Sigmoid colon (tissue), 7 donors: Measurements from ENCODE around the gene TFEC. TPM values are rescaled to one million over a fixed set of nuclear protein-coding genes. Genes with fewer than 3 reads are reported as not detected.

Experiments used
- DNase-seq: peaks from one replicate; pipeline ENCODE4 v3.0.0-alpha.2; 2019
- H3K27ac ChIP-seq, 4 donors: fragments of 200-600 bp; sonication (generic); one replicate each; pipeline ENCODE4 v1.5.1; 2016 to 2019; ENCODE audit warnings: mild to moderate bottlenecking in 1 of 4
- H3K27me3 ChIP-seq, 3 donors: fragments of 200-600 bp; sonication (generic); one replicate each; pipeline ENCODE4 v1.5.1; 2019; ENCODE audit warnings: mild to moderate bottlenecking in 1 of 3
- H3K36me3 ChIP-seq, 4 donors: fragments of 200-600 bp; sonication (generic); one replicate each; pipeline ENCODE4 v1.5.1; 2016 to 2019
- H3K4me1 ChIP-seq, 4 donors: fragments of 200-600 bp; sonication (generic); one replicate each; pipeline ENCODE4 v1.5.1; 2017 to 2019
- H3K4me3 ChIP-seq, 4 donors: fragments of 200-600 bp; sonication (generic); one replicate each; pipeline ENCODE4 v1.5.1; 2017 to 2019; ENCODE audit warnings: mild to moderate bottlenecking in 2 of 4, moderate library complexity in 1 of 4
- H3K9me3 ChIP-seq, 4 donors: fragments of 200-600 bp in 3 of 4; sonication (generic) in 3 of 4; one replicate each; pipeline versions ENCODE4 v1.5.1 to v1.6.1; 2013 to 2019
- EP300 ChIP-seq, 4 donors: sonication (generic); formaldehyde crosslinking; IDR thresholded peaks; one replicate each; pipeline ENCODE4 v1.6.1; 2017; ENCODE audit warnings: antibody characterized with exemption in 4 of 4
- POLR2A ChIP-seq, 2 donors: fragments of 450-650 bp; IDR thresholded peaks; one replicate each; pipeline ENCODE4 v1.6.1; 2016; ENCODE audit warnings: antibody characterized with exemption in 2 of 2, mild to moderate bottlenecking in 2 of 2, moderate library complexity in 2 of 2
- POLR2AphosphoS5 ChIP-seq, 4 donors: sonication (generic); formaldehyde crosslinking; IDR thresholded peaks; one replicate each; pipeline ENCODE4 v1.6.1; 2017; ENCODE audit warnings: antibody characterized with exemption in 4 of 4
- WGBS, 2 donors: extraction: QIAGEN DNeasy Blood & Tissue Kit; methylation state at CpG; one replicate each; pipeline ENCODE4 v1.1.7; 2013; 5-methylcytosine and 5-hydroxymethylcytosine counted together
- intact Hi-C: fragments of 100-400 bp; cut with DNase I; formaldehyde crosslinking; loops from one replicate; pipeline ENCODE4 v1.15.1; 2023
- polyA plus RNA-seq, 3 donors: library from polyadenylated mRNA; stranded (reverse); fragments of 200-250 nt; gene quantifications; one replicate each; pipeline ENCODE4 v1.2.3, GENCODE V29; 2013
- total RNA-seq, 4 donors: library from RNA; depleted of rRNA; stranded (reverse); fragments of >200 nt; gene quantifications; one replicate each; pipeline ENCODE4 v1.1.0, GENCODE V29; 2016
- TF ChIP-seq, protein P1 (sequence below), 4 experiments: fragments of 450-650 bp in 3 of 4; fragments of 200-600 bp in 1 of 4; IDR thresholded peaks; one replicate each; pipeline ENCODE4 v1.5.1; 2016 to 2019; ENCODE audit warnings: antibody characterized with exemption in 4 of 4, mild to moderate bottlenecking in 3 of 4, moderate library complexity in 2 of 4
- donor health status: healthy with polysubstance abuse.
- donor health status: Bipolar disorder and iron deficiency.
- donor health status: healthy.

Gene TFEC
- total and polyA plus RNA-seq, 7 donors = 2.0 to 9.1 (median 4.3) TPM

DNA sequence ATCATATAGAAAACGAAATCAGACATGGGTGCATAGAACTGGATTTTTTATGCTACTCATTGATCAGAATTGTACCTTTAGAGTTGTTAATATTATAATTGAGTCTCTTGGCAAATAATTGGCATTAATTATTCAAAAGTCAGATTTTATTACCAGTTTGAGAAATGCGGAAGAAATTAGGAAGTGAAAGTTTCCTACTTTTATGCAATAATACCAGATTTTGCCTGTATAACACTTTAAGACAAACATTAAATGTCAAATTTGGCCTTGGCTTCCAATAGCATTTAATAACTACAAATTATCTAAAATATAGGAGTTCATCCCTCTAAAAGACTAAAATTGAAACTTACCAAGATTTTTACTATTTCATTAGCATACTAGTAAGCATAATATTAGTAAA is 6.8 kb upstream of the TFEC start:
- WGBS, 2 donors = 85% methylated on average over 2 of the region's 2 CpGs
- TF ChIP-seq EP300 (IDR thresholded peaks at IDR 0.05) = no peak
- no peaks in the 10 kb centered on the region for H3K27me3 ChIP-seq
- intact Hi-C loops = no loop called here
- no peaks in the 10 kb centered on the region for H3K9me3 ChIP-seq
- no peak overlapping the region for H3K4me3 ChIP-seq
- H3K27ac ChIP-seq = no peak overlapping the region
- no peaks in the 10 kb centered on the region for H3K4me1 ChIP-seq
- no peaks in the 10 kb centered on the region for H3K36me3 ChIP-seq
- no peak for DNase-seq

DNA sequence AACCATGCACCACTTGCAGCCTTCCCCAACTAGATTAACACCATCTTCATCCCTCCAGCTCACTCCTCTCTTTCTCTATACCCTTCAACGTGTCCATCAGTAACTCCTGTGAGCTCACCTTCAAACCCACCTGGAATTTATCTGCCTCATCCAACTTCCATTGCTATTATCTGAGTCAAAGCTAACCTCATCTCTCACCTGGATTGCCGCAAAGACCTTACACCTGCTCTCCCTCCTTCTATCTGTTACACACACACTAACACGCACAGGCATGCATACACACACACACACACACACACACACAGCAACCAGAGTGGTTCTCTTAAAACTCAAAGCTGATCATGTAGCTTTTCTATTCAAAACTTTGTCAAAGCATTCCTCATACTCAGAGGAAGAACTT is 3.8 kb upstream of the TFEC start:
- 73 to 88% methylated on average over 3 of the region's 3 CpGs for WGBS, 2 donors
- Histone ChIP-seq H3K4me3 (no peak overlapping the region), H3K27ac (no peak overlapping the region), H3K36me3 (no peaks in the 10 kb centered on the region), H3K27me3 (no peaks in the 10 kb centered on the region), H3K4me1 (no peaks in the 10 kb centered on the region), H3K9me3 (no peaks in the 10 kb centered on the region)
- TF ChIP-seq POLR2AphosphoS5 (IDR thresholded peaks at IDR 0.05) = no peak
- TF ChIP-seq, protein P1, sequence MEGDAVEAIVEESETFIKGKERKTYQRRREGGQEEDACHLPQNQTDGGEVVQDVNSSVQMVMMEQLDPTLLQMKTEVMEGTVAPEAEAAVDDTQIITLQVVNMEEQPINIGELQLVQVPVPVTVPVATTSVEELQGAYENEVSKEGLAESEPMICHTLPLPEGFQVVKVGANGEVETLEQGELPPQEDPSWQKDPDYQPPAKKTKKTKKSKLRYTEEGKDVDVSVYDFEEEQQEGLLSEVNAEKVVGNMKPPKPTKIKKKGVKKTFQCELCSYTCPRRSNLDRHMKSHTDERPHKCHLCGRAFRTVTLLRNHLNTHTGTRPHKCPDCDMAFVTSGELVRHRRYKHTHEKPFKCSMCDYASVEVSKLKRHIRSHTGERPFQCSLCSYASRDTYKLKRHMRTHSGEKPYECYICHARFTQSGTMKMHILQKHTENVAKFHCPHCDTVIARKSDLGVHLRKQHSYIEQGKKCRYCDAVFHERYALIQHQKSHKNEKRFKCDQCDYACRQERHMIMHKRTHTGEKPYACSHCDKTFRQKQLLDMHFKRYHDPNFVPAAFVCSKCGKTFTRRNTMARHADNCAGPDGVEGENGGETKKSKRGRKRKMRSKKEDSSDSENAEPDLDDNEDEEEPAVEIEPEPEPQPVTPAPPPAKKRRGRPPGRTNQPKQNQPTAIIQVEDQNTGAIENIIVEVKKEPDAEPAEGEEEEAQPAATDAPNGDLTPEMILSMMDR (IDR thresholded peaks at IDR 0.05) = no peak
- TF ChIP-seq POLR2A (IDR thresholded peaks at IDR 0.05) = no peak
- TF ChIP-seq EP300 (IDR thresholded peaks at IDR 0.05) = no peak
- intact Hi-C loops = no loop called here
- DNase-seq = no peak

DNA sequence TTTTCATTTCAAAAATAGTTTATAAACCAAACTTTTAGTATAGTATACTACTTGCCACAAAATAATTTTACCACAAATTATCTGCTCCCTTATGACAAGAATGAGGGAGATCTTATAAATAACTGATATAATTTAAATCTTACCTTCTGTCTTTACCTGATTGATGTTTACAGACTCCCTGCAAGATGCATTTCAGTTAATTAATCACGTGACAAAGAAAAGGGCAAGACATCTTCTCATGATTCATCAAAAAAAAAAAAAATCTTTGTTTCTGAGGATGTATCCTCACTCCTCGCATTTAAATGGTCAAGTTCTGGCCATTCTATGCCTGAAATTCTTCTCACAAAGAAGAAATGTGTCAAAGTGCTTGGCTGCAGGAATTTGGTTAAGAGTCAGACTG is 2.3 kb upstream of the TFEC start:
- no peak for TF ChIP-seq POLR2AphosphoS5 (IDR thresholded peaks at IDR 0.05)
- TF ChIP-seq, protein P1 (IDR thresholded peaks at IDR 0.05) = no peak
- no peak for TF ChIP-seq EP300 (IDR thresholded peaks at IDR 0.05)
- TF ChIP-seq POLR2A (IDR thresholded peaks at IDR 0.05) = no peak
- no peak overlapping the region for H3K27ac ChIP-seq
- H3K4me1 ChIP-seq = no peaks in the 10 kb centered on the region
- 81 to 87% methylated on average over 2 of the region's 2 CpGs for WGBS, 2 donors
- no peak overlapping the region for H3K4me3 ChIP-seq
- H3K36me3 ChIP-seq = no peaks in the 10 kb centered on the region
- intact Hi-C loops = no loop called here
- no peaks in the 10 kb centered on the region for H3K27me3 ChIP-seq
- no peaks in the 10 kb centered on the region for H3K9me3 ChIP-seq
- no peak for DNase-seq

DNA sequence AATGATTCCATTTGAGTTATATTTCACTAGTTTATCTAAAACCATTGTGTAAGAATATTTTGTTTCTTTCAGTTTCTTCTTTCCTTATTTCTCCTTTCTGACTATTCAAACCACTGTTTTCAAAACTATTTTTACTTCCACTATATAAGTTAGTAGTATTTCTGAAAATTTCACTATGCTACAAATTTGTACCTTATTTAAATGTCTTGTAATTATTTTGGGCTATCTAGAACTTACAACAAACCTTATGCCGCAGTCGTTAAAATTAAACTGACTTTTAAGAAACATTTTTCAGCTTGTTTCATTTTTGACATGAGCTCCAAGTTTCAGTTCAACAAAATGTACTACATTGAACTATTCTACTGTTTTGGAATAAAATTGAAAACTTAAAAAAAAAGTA is 1.8 kb downstream of the TFEC start:
- TF ChIP-seq, protein P1 (IDR thresholded peaks at IDR 0.05) = no peak
- TF ChIP-seq POLR2A (IDR thresholded peaks at IDR 0.05) (no peak), POLR2AphosphoS5 (IDR thresholded peaks at IDR 0.05) (no peak), EP300 (IDR thresholded peaks at IDR 0.05) (no peak)
- 45 to 82% methylated on average over 2 of the region's 2 CpGs for WGBS, 2 donors

DNA sequence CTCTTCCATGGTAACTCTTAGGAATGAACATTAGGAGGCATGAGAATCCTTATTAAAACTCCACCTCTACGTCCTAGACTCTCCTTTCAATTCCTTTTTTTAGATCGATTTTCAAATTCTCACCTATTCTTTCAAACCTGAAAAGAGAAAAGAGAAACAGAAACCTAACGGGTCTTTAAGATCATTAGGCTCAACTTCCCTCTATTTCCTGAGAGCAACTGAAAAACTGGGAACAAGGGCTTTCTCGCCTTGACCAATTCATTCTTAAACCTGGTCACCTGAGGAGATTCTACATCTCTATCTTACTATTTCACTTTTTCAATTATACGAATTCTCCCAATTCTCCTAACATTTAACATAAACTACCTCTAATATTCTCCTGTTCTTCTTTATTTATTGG is 2.8 kb downstream of the TFEC start:
- no peak for TF ChIP-seq POLR2AphosphoS5 (IDR thresholded peaks at IDR 0.05)
- TF ChIP-seq POLR2A (IDR thresholded peaks at IDR 0.05) = no peak
- no peak for TF ChIP-seq EP300 (IDR thresholded peaks at IDR 0.05)
- TF ChIP-seq, protein P1 (IDR thresholded peaks at IDR 0.05) = no peak
- H3K4me1 ChIP-seq = no peaks in the 10 kb centered on the region
- no peaks in the 10 kb centered on the region for H3K36me3 ChIP-seq
- intact Hi-C loops = no loop called here
- no peak overlapping the region for H3K27ac ChIP-seq
- WGBS, 2 donors = 45 to 80% methylated on average over 5 of the region's 5 CpGs
- peak overlapping the region in 1 of 4 donors; percentile 25 for H3K4me3 ChIP-seq
- no peaks in the 10 kb centered on the region for H3K9me3 ChIP-seq
- DNase-seq = no peak
- no peaks in the 10 kb centered on the region for H3K27me3 ChIP-seq

More for the DNA sequence above, 1.8 kb downstream of the TFEC start:
- Histone ChIP-seq H3K27me3 (no peaks in the 10 kb centered on the region), H3K27ac (no peak overlapping the region), H3K9me3 (no peaks in the 10 kb centered on the region), H3K4me1 (no peaks in the 10 kb centered on the region), H3K4me3 (peak overlapping the region in 1 of 4 donors; percentile 25), H3K36me3 (no peaks in the 10 kb centered on the region)
- no peak for DNase-seq
- intact Hi-C loops = no loop called here
